HEK293 (cell line): ENCODE measurements around the gene BICRAL.

ENCODE experiments used
- FEZF1 ChIP-seq: fragments of 450-650 bp; formaldehyde crosslinking; IDR thresholded peaks from 2 replicates; pipeline ENCODE4 v1.5.1; 2016; ENCODE audit warnings: missing biosample characterization, missing genetic modification characterization
- HOXC10 ChIP-seq: sonication (generic); formaldehyde crosslinking; IDR thresholded peaks from 2 replicates; pipeline ENCODE4 v1.8.1; 2023; ENCODE audit warnings: mild to moderate bottlenecking, missing genetic modification reagents
- MYNN ChIP-seq: fragments of 450-650 bp; formaldehyde crosslinking; IDR thresholded peaks from 2 replicates; pipeline ENCODE4 v1.5.1; 2016; ENCODE audit warnings: missing biosample characterization, missing genetic modification characterization, borderline replicate concordance
- RBAK ChIP-seq: fragments of 450-650 bp; formaldehyde crosslinking; IDR thresholded peaks from 2 replicates; pipeline ENCODE4 v1.5.1; 2016; ENCODE audit warnings: missing biosample characterization, missing genetic modification characterization
- SP2 ChIP-seq: fragments of 450-650 bp; formaldehyde crosslinking; IDR thresholded peaks from 2 replicates; pipeline ENCODE4 v1.5.1; 2016; ENCODE audit warnings: missing biosample characterization, missing genetic modification characterization
- ZBTB20 ChIP-seq: fragments of 450-650 bp; formaldehyde crosslinking; IDR thresholded peaks from 2 replicates; pipeline ENCODE4 v1.5.1; 2016; ENCODE audit warnings: missing biosample characterization, missing genetic modification characterization
- ZBTB8A ChIP-seq: fragments of 450-650 bp; formaldehyde crosslinking; IDR thresholded peaks from 2 replicates; pipeline ENCODE4 v1.5.1; 2016; ENCODE audit warnings: missing biosample characterization, missing genetic modification characterization
- ZFHX2 ChIP-seq: fragments of 450-650 bp; formaldehyde crosslinking; conservative IDR thresholded peaks from 2 replicates; pipeline ENCODE4 v1.5.1; 2016; ENCODE audit warnings: missing biosample characterization, missing genetic modification characterization
- ZNF155 ChIP-seq: fragments of 450-650 bp; formaldehyde crosslinking; IDR thresholded peaks from 2 replicates; pipeline ENCODE4 v1.5.1; 2016; ENCODE audit warnings: missing biosample characterization, missing genetic modification characterization
- ZNF2 ChIP-seq: fragments of 450-650 bp; formaldehyde crosslinking; IDR thresholded peaks from 2 replicates; pipeline ENCODE4 v1.5.1; 2016; ENCODE audit warnings: missing biosample characterization, missing genetic modification characterization
- ZNF341 ChIP-seq: fragments of 450-650 bp; formaldehyde crosslinking; IDR thresholded peaks from 2 replicates; pipeline ENCODE4; 2016; ENCODE audit warnings: low read depth, missing biosample characterization, missing genetic modification characterization
- ZNF354C ChIP-seq: fragments of 450-650 bp; formaldehyde crosslinking; IDR thresholded peaks from 2 replicates; pipeline ENCODE4 v1.5.1; 2016; ENCODE audit warnings: missing biosample characterization, missing genetic modification characterization, low read depth, borderline replicate concordance
- ZNF560 ChIP-seq: fragments of 450-650 bp; formaldehyde crosslinking; IDR thresholded peaks from 2 replicates; pipeline ENCODE4 v1.5.1; 2017; ENCODE audit warnings: missing biosample characterization, missing genetic modification characterization, borderline replicate concordance
- ZNF585B ChIP-seq: fragments of 450-650 bp; formaldehyde crosslinking; IDR thresholded peaks from 2 replicates; pipeline ENCODE4 v1.5.1; 2016; ENCODE audit warnings: missing biosample characterization, missing genetic modification characterization
- ZNF623 ChIP-seq: fragments of 450-650 bp; formaldehyde crosslinking; IDR thresholded peaks from 2 replicates; pipeline ENCODE4 v1.5.1; 2016; ENCODE audit warnings: missing biosample characterization, missing genetic modification characterization
- ZNF785 ChIP-seq: fragments of 450-650 bp; formaldehyde crosslinking; IDR thresholded peaks from 2 replicates; pipeline ENCODE4 v1.5.1; 2016; ENCODE audit warnings: missing biosample characterization, missing genetic modification characterization
- TF ChIP-seq, protein P1 (sequence below): fragments of 450-650 bp; formaldehyde crosslinking; IDR thresholded peaks from 2 replicates; pipeline ENCODE4 v1.5.1; 2016; ENCODE audit warnings: missing biosample characterization, missing genetic modification characterization
- TF ChIP-seq, protein P2 (sequence below): fragments of 450-650 bp; formaldehyde crosslinking; IDR thresholded peaks from 2 replicates; pipeline ENCODE4 v1.5.1; 2016; ENCODE audit warnings: missing biosample characterization, missing genetic modification characterization
- TF ChIP-seq, protein P3 (sequence below): fragments of 450-650 bp; formaldehyde crosslinking; IDR thresholded peaks from 2 replicates; pipeline ENCODE4 v1.5.1; 2016; ENCODE audit warnings: missing biosample characterization, missing genetic modification characterization
- TF ChIP-seq, protein P4 (sequence below): fragments of 450-650 bp; formaldehyde crosslinking; conservative IDR thresholded peaks from 2 replicates; pipeline ENCODE4 v1.5.1; 2016; ENCODE audit warnings: low read depth, missing biosample characterization, missing genetic modification characterization
- TF ChIP-seq, protein P5 (sequence below): sonication (generic); formaldehyde crosslinking; IDR thresholded peaks from 2 replicates; pipeline ENCODE4 v1.8.1; 2022; ENCODE audit warnings: mild to moderate bottlenecking, moderate library complexity, missing genetic modification reagents
- TF ChIP-seq, protein P6 (sequence below): fragments of 450-650 bp; formaldehyde crosslinking; optimal IDR thresholded peaks from 2 replicates; pipeline ENCODE3; 2016; ENCODE audit warnings: missing biosample characterization, mild to moderate bottlenecking, missing genetic modification characterization
- TF ChIP-seq, protein P7 (sequence below): fragments of 450-650 bp; formaldehyde crosslinking; IDR thresholded peaks from 2 replicates; pipeline ENCODE4 v1.5.1; 2016; ENCODE audit warnings: missing biosample characterization, missing genetic modification characterization, borderline replicate concordance

Gene BICRAL

DNA sequence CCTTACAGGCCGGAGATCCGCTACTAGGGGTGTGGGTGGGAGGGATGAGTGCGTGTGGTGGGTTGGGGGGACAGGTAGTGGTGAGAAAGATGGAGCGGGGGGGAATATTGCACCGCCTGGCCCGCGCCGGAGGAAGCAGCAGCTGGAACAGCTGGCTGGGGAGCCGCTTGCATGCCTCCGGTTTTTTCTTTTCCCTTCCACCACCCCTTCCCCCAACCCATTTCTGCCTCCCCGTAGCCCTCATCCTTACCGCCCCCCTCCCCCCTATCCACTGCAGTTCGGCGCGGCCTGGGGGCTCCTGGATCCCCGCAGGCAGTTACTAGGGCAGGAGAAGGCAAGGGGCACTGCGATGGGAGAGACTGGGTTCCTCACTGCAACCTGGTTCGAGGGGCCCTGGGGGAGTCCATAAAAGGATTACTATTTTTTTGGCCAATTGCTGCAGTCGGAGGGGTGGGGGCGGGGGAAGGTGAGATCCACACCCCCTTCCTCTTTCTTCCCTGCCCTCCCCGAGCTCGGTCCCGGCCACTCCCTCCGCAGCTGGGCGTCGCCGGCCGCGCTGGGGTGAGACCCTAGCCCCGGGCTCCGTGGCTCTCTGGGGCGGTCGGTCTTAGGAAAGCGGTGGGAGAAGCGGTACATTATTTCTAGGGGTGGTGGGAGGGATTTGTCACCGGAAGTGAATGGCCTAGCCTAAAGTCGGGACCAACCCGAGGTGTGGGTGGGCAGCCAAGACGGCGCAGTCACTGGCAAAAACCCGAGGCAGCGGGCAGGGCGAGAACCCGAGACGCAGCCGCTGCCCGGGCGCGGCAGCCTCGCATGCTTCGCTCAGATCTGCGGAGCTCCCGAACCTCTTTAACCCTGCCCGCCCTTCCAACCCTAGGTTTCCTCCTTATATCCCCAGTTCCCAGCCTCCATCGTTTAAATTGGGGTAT, 35.1 kb upstream of the BICRAL start (continued):
- TF ChIP-seq ZNF785 (tag by site-specific recombination) (no peak), FEZF1 (no peak), ZBTB20 (tag by site-specific recombination) (peak; percentile 98), RBAK (tag by site-specific recombination) (no peak), ZBTB8A (tag by site-specific recombination) (peak; percentile 88), ZNF2 (tag by site-specific recombination) (no peak; the same call in 1 of the 2 replicates), ZNF560 (tag by site-specific recombination) (no peak), ZNF155 (no peak), ZNF585B (tag by site-specific recombination) (no peak), SP2 (tag by site-specific recombination) (peak; percentile 96), ZNF623 (tag by site-specific recombination) (no peak), ZNF341 (peak; percentile 98), ZNF354C (tag by site-specific recombination) (no peak), MYNN (no peak), HOXC10 (CRISPR knock-in tag) (no peak), ZFHX2 (tag by site-specific recombination) (peak; percentile 53)
- TF ChIP-seq, protein P1, sequence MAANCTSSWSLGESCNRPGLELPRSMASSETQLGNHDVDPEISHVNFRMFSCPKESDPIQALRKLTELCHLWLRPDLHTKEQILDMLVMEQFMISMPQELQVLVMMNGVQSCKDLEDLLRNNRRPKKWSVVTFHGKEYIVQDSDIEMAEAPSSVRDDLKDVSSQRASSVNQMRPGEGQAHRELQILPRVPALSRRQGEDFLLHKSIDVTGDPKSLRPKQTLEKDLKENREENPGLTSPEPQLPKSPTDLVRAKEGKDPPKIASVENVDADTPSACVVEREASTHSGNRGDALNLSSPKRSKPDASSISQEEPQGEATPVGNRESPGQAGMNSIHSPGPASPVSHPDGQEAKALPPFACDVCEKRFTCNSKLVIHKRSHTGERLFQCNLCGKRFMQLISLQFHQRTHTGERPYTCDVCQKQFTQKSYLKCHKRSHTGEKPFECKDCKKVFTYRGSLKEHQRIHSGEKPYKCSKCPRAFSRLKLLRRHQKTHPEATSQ (tag by site-specific recombination), result no peak
- TF ChIP-seq, protein P2, sequence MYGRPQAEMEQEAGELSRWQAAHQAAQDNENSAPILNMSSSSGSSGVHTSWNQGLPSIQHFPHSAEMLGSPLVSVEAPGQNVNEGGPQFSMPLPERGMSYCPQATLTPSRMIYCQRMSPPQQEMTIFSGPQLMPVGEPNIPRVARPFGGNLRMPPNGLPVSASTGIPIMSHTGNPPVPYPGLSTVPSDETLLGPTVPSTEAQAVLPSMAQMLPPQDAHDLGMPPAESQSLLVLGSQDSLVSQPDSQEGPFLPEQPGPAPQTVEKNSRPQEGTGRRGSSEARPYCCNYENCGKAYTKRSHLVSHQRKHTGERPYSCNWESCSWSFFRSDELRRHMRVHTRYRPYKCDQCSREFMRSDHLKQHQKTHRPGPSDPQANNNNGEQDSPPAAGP (tag by site-specific recombination), result 0 out of 2 replicates have a peak, but pooled peaks have one; percentile 15
- TF ChIP-seq, protein P3, sequence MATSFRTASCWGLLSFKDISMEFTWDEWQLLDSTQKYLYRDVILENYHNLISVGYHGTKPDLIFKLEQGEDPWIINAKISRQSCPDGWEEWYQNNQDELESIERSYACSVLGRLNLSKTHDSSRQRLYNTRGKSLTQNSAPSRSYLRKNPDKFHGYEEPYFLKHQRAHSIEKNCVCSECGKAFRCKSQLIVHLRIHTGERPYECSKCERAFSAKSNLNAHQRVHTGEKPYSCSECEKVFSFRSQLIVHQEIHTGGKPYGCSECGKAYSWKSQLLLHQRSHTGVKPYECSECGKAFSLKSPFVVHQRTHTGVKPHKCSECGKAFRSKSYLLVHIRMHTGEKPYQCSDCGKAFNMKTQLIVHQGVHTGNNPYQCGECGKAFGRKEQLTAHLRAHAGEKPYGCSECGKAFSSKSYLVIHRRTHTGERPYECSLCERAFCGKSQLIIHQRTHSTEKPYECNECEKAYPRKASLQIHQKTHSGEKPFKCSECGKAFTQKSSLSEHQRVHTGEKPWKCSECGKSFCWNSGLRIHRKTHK (tag by site-specific recombination), result no peak
- TF ChIP-seq, protein P4, sequence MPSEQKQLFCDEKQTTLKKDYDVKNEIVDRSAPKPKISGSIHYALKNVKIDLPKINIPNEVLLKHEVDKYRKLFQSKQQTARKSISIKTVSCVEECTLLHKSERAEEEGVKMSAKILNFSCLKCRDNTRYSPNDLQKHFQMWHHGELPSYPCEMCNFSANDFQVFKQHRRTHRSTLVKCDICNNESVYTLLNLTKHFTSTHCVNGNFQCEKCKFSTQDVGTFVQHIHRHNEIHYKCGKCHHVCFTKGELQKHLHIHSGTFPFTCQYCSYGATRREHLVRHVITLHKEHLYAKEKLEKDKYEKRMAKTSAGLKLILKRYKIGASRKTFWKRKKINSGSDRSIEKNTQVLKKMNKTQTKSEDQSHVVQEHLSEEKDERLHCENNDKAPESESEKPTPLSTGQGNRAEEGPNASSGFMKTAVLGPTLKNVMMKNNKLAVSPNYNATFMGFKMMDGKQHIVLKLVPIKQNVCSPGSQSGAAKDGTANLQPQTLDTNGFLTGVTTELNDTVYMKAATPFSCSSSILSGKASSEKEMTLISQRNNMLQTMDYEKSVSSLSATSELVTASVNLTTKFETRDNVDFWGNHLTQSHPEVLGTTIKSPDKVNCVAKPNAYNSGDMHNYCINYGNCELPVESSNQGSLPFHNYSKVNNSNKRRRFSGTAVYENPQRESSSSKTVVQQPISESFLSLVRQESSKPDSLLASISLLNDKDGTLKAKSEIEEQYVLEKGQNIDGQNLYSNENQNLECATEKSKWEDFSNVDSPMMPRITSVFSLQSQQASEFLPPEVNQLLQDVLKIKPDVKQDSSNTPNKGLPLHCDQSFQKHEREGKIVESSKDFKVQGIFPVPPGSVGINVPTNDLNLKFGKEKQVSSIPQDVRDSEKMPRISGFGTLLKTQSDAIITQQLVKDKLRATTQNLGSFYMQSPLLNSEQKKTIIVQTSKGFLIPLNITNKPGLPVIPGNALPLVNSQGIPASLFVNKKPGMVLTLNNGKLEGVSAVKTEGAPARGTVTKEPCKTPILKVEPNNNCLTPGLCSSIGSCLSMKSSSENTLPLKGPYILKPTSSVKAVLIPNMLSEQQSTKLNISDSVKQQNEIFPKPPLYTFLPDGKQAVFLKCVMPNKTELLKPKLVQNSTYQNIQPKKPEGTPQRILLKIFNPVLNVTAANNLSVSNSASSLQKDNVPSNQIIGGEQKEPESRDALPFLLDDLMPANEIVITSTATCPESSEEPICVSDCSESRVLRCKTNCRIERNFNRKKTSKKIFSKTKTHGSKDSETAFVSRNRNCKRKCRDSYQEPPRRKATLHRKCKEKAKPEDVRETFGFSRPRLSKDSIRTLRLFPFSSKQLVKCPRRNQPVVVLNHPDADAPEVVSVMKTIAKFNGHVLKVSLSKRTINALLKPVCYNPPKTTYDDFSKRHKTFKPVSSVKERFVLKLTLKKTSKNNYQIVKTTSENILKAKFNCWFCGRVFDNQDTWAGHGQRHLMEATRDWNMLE (tag by site-specific recombination), result peak; percentile 41; the same call in 1 of the 2 replicates
- TF ChIP-seq, protein P5, sequence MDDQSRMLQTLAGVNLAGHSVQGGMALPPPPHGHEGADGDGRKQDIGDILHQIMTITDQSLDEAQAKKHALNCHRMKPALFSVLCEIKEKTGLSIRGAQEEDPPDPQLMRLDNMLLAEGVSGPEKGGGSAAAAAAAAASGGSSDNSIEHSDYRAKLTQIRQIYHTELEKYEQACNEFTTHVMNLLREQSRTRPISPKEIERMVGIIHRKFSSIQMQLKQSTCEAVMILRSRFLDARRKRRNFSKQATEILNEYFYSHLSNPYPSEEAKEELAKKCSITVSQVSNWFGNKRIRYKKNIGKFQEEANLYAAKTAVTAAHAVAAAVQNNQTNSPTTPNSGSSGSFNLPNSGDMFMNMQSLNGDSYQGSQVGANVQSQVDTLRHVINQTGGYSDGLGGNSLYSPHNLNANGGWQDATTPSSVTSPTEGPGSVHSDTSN (CRISPR knock-in tag), result peak; percentile 45; the same call in 1 of the 2 replicates
- TF ChIP-seq, protein P6, sequence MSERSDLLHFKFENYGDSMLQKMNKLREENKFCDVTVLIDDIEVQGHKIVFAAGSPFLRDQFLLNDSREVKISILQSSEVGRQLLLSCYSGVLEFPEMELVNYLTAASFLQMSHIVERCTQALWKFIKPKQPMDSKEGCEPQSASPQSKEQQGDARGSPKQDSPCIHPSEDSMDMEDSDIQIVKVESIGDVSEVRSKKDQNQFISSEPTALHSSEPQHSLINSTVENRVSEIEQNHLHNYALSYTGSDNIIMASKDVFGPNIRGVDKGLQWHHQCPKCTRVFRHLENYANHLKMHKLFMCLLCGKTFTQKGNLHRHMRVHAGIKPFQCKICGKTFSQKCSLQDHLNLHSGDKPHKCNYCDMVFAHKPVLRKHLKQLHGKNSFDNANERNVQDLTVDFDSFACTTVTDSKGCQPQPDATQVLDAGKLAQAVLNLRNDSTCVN, result peak; percentile 72
- TF ChIP-seq, protein P7, sequence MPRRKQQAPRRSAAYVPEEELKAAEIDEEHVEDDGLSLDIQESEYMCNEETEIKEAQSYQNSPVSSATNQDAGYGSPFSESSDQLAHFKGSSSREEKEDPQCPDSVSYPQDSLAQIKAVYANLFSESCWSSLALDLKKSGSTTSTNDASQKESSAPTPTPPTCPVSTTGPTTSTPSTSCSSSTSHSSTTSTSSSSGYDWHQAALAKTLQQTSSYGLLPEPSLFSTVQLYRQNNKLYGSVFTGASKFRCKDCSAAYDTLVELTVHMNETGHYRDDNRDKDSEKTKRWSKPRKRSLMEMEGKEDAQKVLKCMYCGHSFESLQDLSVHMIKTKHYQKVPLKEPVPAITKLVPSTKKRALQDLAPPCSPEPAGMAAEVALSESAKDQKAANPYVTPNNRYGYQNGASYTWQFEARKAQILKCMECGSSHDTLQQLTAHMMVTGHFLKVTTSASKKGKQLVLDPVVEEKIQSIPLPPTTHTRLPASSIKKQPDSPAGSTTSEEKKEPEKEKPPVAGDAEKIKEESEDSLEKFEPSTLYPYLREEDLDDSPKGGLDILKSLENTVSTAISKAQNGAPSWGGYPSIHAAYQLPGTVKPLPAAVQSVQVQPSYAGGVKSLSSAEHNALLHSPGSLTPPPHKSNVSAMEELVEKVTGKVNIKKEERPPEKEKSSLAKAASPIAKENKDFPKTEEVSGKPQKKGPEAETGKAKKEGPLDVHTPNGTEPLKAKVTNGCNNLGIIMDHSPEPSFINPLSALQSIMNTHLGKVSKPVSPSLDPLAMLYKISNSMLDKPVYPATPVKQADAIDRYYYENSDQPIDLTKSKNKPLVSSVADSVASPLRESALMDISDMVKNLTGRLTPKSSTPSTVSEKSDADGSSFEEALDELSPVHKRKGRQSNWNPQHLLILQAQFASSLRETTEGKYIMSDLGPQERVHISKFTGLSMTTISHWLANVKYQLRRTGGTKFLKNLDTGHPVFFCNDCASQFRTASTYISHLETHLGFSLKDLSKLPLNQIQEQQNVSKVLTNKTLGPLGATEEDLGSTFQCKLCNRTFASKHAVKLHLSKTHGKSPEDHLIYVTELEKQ (tag by site-specific recombination), result no peak
